SK-N-SH (cell line): ENCODE data around the gene LCN15. TPM values are rescaled to one million over a fixed set of nuclear protein-coding genes. Genes with fewer than 3 reads are reported as not detected.

Experiments
- CTCF ChIA-PET: fragments of 300-600, 350-600 bp; formaldehyde crosslinking; extraction: SDS; loops from one replicate; lab custom pipeline; 2021; lab: Yijun Ruan, JAX
- POLR2A ChIA-PET: fragments of 350-600 bp; sonication (Branson Sonifier 250); formaldehyde crosslinking; extraction: SDS; loops from one replicate; lab custom pipeline; 2020; ENCODE audit warnings: antibody characterized with exemption, inconsistent platforms; lab: Yijun Ruan, JAX
- DNase-seq: peaks from one replicate; pipeline ENCODE4 v3.0.0; 2012
- H2AFZ ChIP-seq: fragments of 200-600 bp; sonication (generic); 2 replicates; pipeline ENCODE4 v1.8.1; 2016; ENCODE audit warnings: antibody characterized with exemption, mild to moderate bottlenecking, low read depth
- H3F3A ChIP-seq: fragments of 200-600 bp; sonication (generic); replicated peaks from 2 replicates; pipeline ENCODE3; 2016; ENCODE audit warnings: antibody characterized with exemption, mild to moderate bottlenecking; ENCODE audit not compliant: insufficient read depth
- H3K27ac ChIP-seq, 2 experiments: fragments of 200-500 bp in 1 of 2; fragments of 200-600 bp in 1 of 2; sonication (Bioruptor generic) in 1 of 2; sonication (generic), shearing (Covaris generic) in 1 of 2; 2 replicates each; pipeline versions ENCODE4 v1.5.1 to v1.6.1; 2014 to 2016; ENCODE audit warnings: low read depth in 2 of 2, inconsistent platforms in 1 of 2, low read length in 1 of 2, mild to moderate bottlenecking in 1 of 2, mixed read lengths in 1 of 2
- H3K27me3 ChIP-seq: fragments of 200-600 bp; sonication (generic), shearing (Covaris generic); 2 replicates; pipeline ENCODE4 v1.6.1; 2016; ENCODE audit warnings: mixed run types; ENCODE audit not compliant: insufficient read depth
- H3K36me3 ChIP-seq, 2 experiments: fragments of 200-500 bp in 1 of 2; fragments of 200-600 bp in 1 of 2; sonication (Bioruptor generic) in 1 of 2; sonication (generic) in 1 of 2; replicated peaks in 1 of 2; 2 replicates each; pipeline versions ENCODE3 to v1.5.1; 2014 to 2016; ENCODE audit warnings: low read length in 1 of 2, mild to moderate bottlenecking in 1 of 2; ENCODE audit not compliant: insufficient read depth in 2 of 2, control insufficient read depth in 1 of 2
- H3K4me1 ChIP-seq, 2 experiments: fragments of 200-500 bp in 1 of 2; fragments of 200-600 bp in 1 of 2; sonication (Bioruptor generic) in 1 of 2; sonication (generic), shearing (Covaris generic) in 1 of 2; 2 replicates each; pipeline versions ENCODE4 v1.5.1 to v1.6.1; 2014 to 2016; ENCODE audit warnings: low read depth in 1 of 2, low read length in 1 of 2, mixed run types in 1 of 2; ENCODE audit not compliant: insufficient read depth in 2 of 2, control insufficient read depth in 1 of 2
- H3K4me2 ChIP-seq: fragments of 200-600 bp; sonication (generic), shearing (Covaris generic); 2 replicates; pipeline ENCODE4 v1.6.1; 2017; ENCODE audit warnings: mixed run types
- H3K4me3 ChIP-seq, 2 experiments: fragments of 200-500 bp in 1 of 2; fragments of 200-600 bp in 1 of 2; sonication (Bioruptor generic) in 1 of 2; sonication (generic), shearing (Covaris generic) in 1 of 2; 2 replicates each; pipeline versions ENCODE4 v1.5.1 to v1.8.1; 2014 to 2016; ENCODE audit warnings: low read depth in 2 of 2, inconsistent platforms in 1 of 2, low read length in 1 of 2, mild to moderate bottlenecking in 1 of 2, mixed read lengths in 1 of 2, moderate library complexity in 1 of 2
- H3K79me2 ChIP-seq: fragments of 200-600 bp; sonication (generic); 2 replicates; pipeline ENCODE4 v1.8.1; 2017; ENCODE audit warnings: mild to moderate bottlenecking; ENCODE audit not compliant: insufficient read depth
- H3K9ac ChIP-seq: fragments of 200-600 bp; sonication (generic); 2 replicates; pipeline ENCODE4 v1.6.1; 2017; ENCODE audit warnings: mixed run types
- H3K9me2 ChIP-seq: fragments of 200-600 bp; sonication (generic); 2 replicates; pipeline ENCODE4 v1.6.1; 2017; ENCODE audit warnings: mixed run types
- H3K9me3 ChIP-seq: fragments of 200-600 bp; sonication (generic); 2 replicates; pipeline ENCODE4 v1.6.1; 2017; ENCODE audit warnings: mixed run types, mild to moderate bottlenecking, moderate library complexity
- H4K20me1 ChIP-seq: fragments of 200-600 bp; sonication (generic); 2 replicates; pipeline ENCODE4 v1.6.1; 2017; ENCODE audit warnings: mild to moderate bottlenecking, mixed run types; ENCODE audit not compliant: insufficient read depth
- CHD2 ChIP-seq: fragments of 150-350 bp; IDR thresholded peaks from 2 replicates; pipeline ENCODE4 v1.6.1; 2018; ENCODE audit warnings: low read length; ENCODE audit not compliant: partially characterized antibody
- CTCF ChIP-seq: fragments of 200-600 bp; sonication (generic); IDR thresholded peaks from 2 replicates; pipeline ENCODE4 v1.6.1; 2017; ENCODE audit warnings: antibody characterized with exemption, mild to moderate bottlenecking, moderate library complexity
- ELF1 ChIP-seq: IDR thresholded peaks from 2 replicates; pipeline ENCODE4 v1.4.0; 2012
- EP300 ChIP-seq, 2 experiments: IDR thresholded peaks; 2 replicates each; pipeline versions ENCODE4 v1.4.0 to v1.6.1; 2012; ENCODE audit warnings: borderline replicate concordance in 1 of 2, low read depth in 1 of 2, low read length in 1 of 2
- EZH2phosphoT487 ChIP-seq: fragments of 200-600 bp; sonication (generic); IDR thresholded peaks from 2 replicates; pipeline ENCODE4 v1.6.1; 2017; ENCODE audit warnings: low read depth, mixed run types, mild to moderate bottlenecking, antibody characterized with exemption, moderate library complexity, borderline replicate concordance
- FOSL2 ChIP-seq: IDR thresholded peaks from 2 replicates; pipeline ENCODE4 v1.4.0; 2012; ENCODE audit warnings: low read depth, mild to moderate bottlenecking, moderate library complexity, borderline replicate concordance
- FOXM1 ChIP-seq: IDR thresholded peaks from 2 replicates; pipeline ENCODE4 v1.4.0; 2012; ENCODE audit warnings: low read depth, mild to moderate bottlenecking
- GATA2 ChIP-seq: sonication (generic); formaldehyde crosslinking; IDR thresholded peaks from 2 replicates; pipeline ENCODE4 v1.5.0; 2020; ENCODE audit warnings: mild to moderate bottlenecking, missing genetic modification reagents
- IRF3 ChIP-seq: fragments of 150-350 bp; IDR thresholded peaks from 2 replicates; pipeline ENCODE4 v1.6.1; 2016; ENCODE audit warnings: mild to moderate bottlenecking, low read depth, low read length
- JUND ChIP-seq: IDR thresholded peaks from 2 replicates; pipeline ENCODE4 v1.4.0; 2012
- MEF2A ChIP-seq: IDR thresholded peaks from 2 replicates; pipeline ENCODE4 v1.4.0; 2012; ENCODE audit warnings: low read depth, borderline replicate concordance
- MXI1 ChIP-seq: IDR thresholded peaks from 2 replicates; pipeline ENCODE4 v1.6.1; 2012; ENCODE audit warnings: mild to moderate bottlenecking, low read depth, low read length, improper control_type of control experiment
- POLR2AphosphoS5 ChIP-seq: IDR thresholded peaks from 2 replicates; pipeline ENCODE4 v1.6.1; 2012; ENCODE audit warnings: low read depth, low read length
- RAD21 ChIP-seq: IDR thresholded peaks from 2 replicates; pipeline ENCODE4 v1.6.1; 2012; ENCODE audit warnings: mild to moderate bottlenecking, low read length
- RCOR1 ChIP-seq: fragments of 150-350 bp; IDR thresholded peaks from 2 replicates; pipeline ENCODE4 v1.6.1; 2017; ENCODE audit warnings: antibody characterized with exemption, low read length
- REST ChIP-seq: IDR thresholded peaks from 2 replicates; pipeline ENCODE4 v1.6.1; 2012; ENCODE audit warnings: mild to moderate bottlenecking, low read depth, low read length, moderate library complexity
- RFX5 ChIP-seq: IDR thresholded peaks from 2 replicates; pipeline ENCODE4 v1.6.1; 2012; ENCODE audit warnings: mild to moderate bottlenecking, improper control_type of control experiment, low read length
- RXRA ChIP-seq: IDR thresholded peaks from 2 replicates; pipeline ENCODE4 v1.4.0; 2012; ENCODE audit warnings: low read depth, mild to moderate bottlenecking, borderline replicate concordance
- SIN3A ChIP-seq: IDR thresholded peaks from 2 replicates; pipeline ENCODE4 v1.6.1; 2012; ENCODE audit warnings: low read depth, mild to moderate bottlenecking, low read length, moderate library complexity, borderline replicate concordance
- SMC3 ChIP-seq: IDR thresholded peaks from 2 replicates; pipeline ENCODE4 v1.6.1; 2012; ENCODE audit warnings: low read depth, low read length, improper control_type of control experiment
- TAF1 ChIP-seq: IDR thresholded peaks from 2 replicates; pipeline ENCODE4 v1.6.1; 2012; ENCODE audit warnings: low read depth, mild to moderate bottlenecking, low read length, moderate library complexity, borderline replicate concordance
- TCF12 ChIP-seq: IDR thresholded peaks from 2 replicates; pipeline ENCODE4 v1.4.0; 2012
- USF1 ChIP-seq: IDR thresholded peaks from 2 replicates; pipeline ENCODE4 v1.4.0; 2012; ENCODE audit warnings: low read depth, borderline replicate concordance
- YY1 ChIP-seq: IDR thresholded peaks from 2 replicates; pipeline ENCODE4 v1.4.0; 2012; ENCODE audit warnings: low read depth, mild to moderate bottlenecking
- ZBTB33 ChIP-seq: IDR thresholded peaks from 2 replicates; pipeline ENCODE4 v1.4.0; 2012; ENCODE audit warnings: low read depth, borderline replicate concordance
- WGBS: methylation state at CpG from one replicate; pipeline ENCODE4 v1.1.6; 2017; ENCODE audit warnings: low lambda C conversion rate; 5-methylcytosine and 5-hydroxymethylcytosine counted together
- polyA plus RNA-seq, 3 experiments: library from polyadenylated mRNA; depleted of rRNA; stranded (reverse); fragments of >200 nt; gene quantifications; 2 replicates each; pipeline ENCODE4 v1.2.3, GENCODE V29; 2012

LCN15 gene
- polyA plus RNA-seq, 1 of the 3 experiments (the other 2 are of a cell fraction): 0.08 TPM

GRCh38 chr9:136784249-136784996, 20.1 kb upstream of the LCN15 start:
- ChIA-PET CTCF (interaction anchor here (0.6 to 2.8 kb wide), 7 partner anchors 10 to 688 kb away, joined by 3 to 15 read pairs (median 4); no protein-coding TSS in a partner anchor), POLR2A (no interaction called here)
- Histone ChIP-seq H3K4me3 (no peak overlapping the region), H3K27me3 (peaks cover 21% of the 10 kb centered on the region; the same call in 1 of the 2 replicates), H3K36me3 (no peaks in the 10 kb centered on the region), H3K4me2 (no peak overlapping the region), H3K9me3 (no peaks in the 10 kb centered on the region), H3F3A (peaks cover 8% of the 10 kb centered on the region), H3K9me2 (no peaks in the 10 kb centered on the region), H3K4me1 (peaks cover 0 to 2% of the 10 kb centered on the region in 2 experiments; a peak in 2 of 4 replicates), H4K20me1 (no peaks in the 10 kb centered on the region), H3K79me2 (no peaks in the 10 kb centered on the region), H3K27ac (no peak overlapping the region), H2AFZ (0 out of 2 replicates have a peak overlapping the region, but pooled peaks have one; percentile 53), H3K9ac (no peak overlapping the region)
- DNase-seq: peak; percentile 60
- WGBS: 28% methylated on average over 9 of the region's 9 CpGs
- TF ChIP-seq SIN3A: no peak
- no peak for TF ChIP-seq RFX5
- TF ChIP-seq TCF12: no peak
- no peak for TF ChIP-seq MEF2A
- TF ChIP-seq MXI1: no peak
- no peak for TF ChIP-seq CHD2
- TF ChIP-seq FOXM1: no peak
- TF ChIP-seq ELF1: no peak
- no peak for TF ChIP-seq RXRA
- TF ChIP-seq REST: no peak
- no peak for TF ChIP-seq EP300 (IDR thresholded peaks at IDR 0.05; ENCODE audit: borderline replicate concordance in 1 of 2, low read depth in 1 of 2, low read length in 1 of 2)
- no peak for TF ChIP-seq ZBTB33
- TF ChIP-seq JUND: no peak
- TF ChIP-seq TAF1: no peak
- TF ChIP-seq SMC3: peak; percentile 37
- TF ChIP-seq FOSL2: no peak
- no peak for TF ChIP-seq POLR2AphosphoS5
- peak; percentile 63 for TF ChIP-seq CTCF
- TF ChIP-seq IRF3: no peak
- no peak for TF ChIP-seq USF1
- TF ChIP-seq RCOR1: no peak
- no peak for TF ChIP-seq YY1
- no peak for TF ChIP-seq GATA2
- peak; percentile 29 for TF ChIP-seq RAD21
- TF ChIP-seq EZH2phosphoT487: no peak
